CD4-positive, alpha-beta T cell (primary cell): ENCODE measurements around the gene IL17RB. TPM values are rescaled to one million over a fixed set of nuclear protein-coding genes. Genes with fewer than 3 reads are reported as not detected.

Source experiments
- ATAC-seq: fragments of 200-7000 bp; cut with Tn5 transposase; one replicate; pipeline ENCODE4 v1.10.0; 2022; ENCODE audit warnings: mild to moderate bottlenecking; ENCODE audit not compliant: poor library complexity
- CTCF ChIA-PET: fragments of 350-600 bp; sonication (Branson Sonifier 250); formaldehyde crosslinking; loops from one replicate; lab custom pipeline; 2021; ENCODE audit warnings: antibody characterized with exemption, inconsistent platforms; lab: Charles Lee
- POLR2A ChIA-PET: fragments of 350-600 bp; sonication (Branson Sonifier 250); formaldehyde crosslinking; loops from one replicate; lab custom pipeline; 2021; ENCODE audit warnings: antibody characterized with exemption, inconsistent platforms; lab: Charles Lee
- DNase-seq, 14 experiments: peaks; one replicate each; pipeline ENCODE4 v3.0.0-alpha.2; 2013 to 2020; ENCODE audit warnings: mixed read lengths in 2 of 14
- H3K27ac ChIP-seq, 2 donors: one replicate each; pipeline versions ENCODE4 v1.5.1 to v1.7.0; 2013; ENCODE audit warnings: low read length in 2 of 2, low read depth in 1 of 2, mild to moderate bottlenecking in 1 of 2
- H3K27me3 ChIP-seq, 2 experiments: 1 replicate in 1 of 2; 2 replicates in 1 of 2; pipeline versions ENCODE4 v1.6.1 to v1.7.0; 2013; ENCODE audit warnings: low read length in 2 of 2, control low read depth in 1 of 2, mild to moderate bottlenecking in 1 of 2, moderate library complexity in 1 of 2; ENCODE audit not compliant: insufficient read depth in 2 of 2, control insufficient read depth in 1 of 2
- H3K36me3 ChIP-seq: one replicate; pipeline ENCODE4 v1.6.1; 2013; ENCODE audit warnings: low read length, control low read depth; ENCODE audit not compliant: insufficient read depth
- H3K4me1 ChIP-seq: one replicate; pipeline ENCODE4 v1.6.1; 2013; ENCODE audit warnings: low read length, control low read depth; ENCODE audit not compliant: insufficient read depth
- H3K4me3 ChIP-seq: one replicate; pipeline ENCODE4 v1.5.1; 2013; ENCODE audit warnings: mild to moderate bottlenecking, low read length, moderate library complexity
- H3K9me3 ChIP-seq, 2 experiments: 1 replicate in 1 of 2; 2 replicates in 1 of 2; pipeline versions ENCODE4 v1.6.1 to v1.7.0; 2013; ENCODE audit warnings: low read length in 2 of 2, mild to moderate bottlenecking in 2 of 2, control low read depth in 1 of 2, moderate library complexity in 1 of 2; ENCODE audit not compliant: control insufficient read depth in 1 of 2, insufficient read depth in 1 of 2
- H3K27ac Mint-ChIP-seq: one replicate; pipeline ENCODE4 v1.8.0; 2020; ENCODE audit warnings: mixed read lengths
- H3K27me3 Mint-ChIP-seq: one replicate; pipeline ENCODE4 v1.8.0; 2021; ENCODE audit warnings: mixed read lengths
- H3K36me3 Mint-ChIP-seq: one replicate; pipeline ENCODE4 v1.8.0; 2021; ENCODE audit warnings: low read depth, mixed read lengths
- H3K4me1 Mint-ChIP-seq: one replicate; pipeline ENCODE4 v1.8.0; 2021; ENCODE audit warnings: low read depth, mixed read lengths
- H3K4me3 Mint-ChIP-seq: one replicate; pipeline ENCODE4 v1.8.0; 2020; ENCODE audit warnings: mild to moderate bottlenecking, mixed read lengths
- H3K9me3 Mint-ChIP-seq: one replicate; pipeline ENCODE4 v1.8.0; 2020; ENCODE audit warnings: mixed read lengths
- intact Hi-C, 2 experiments: fragments of 100-400 bp; cut with DNase I in 1 of 2; cut with micrococcal nuclease in 1 of 2; formaldehyde crosslinking; loops; one replicate each; pipeline versions ENCODE4 v1.15.1 to v1.9.0; 2023 to 2025; cut with DNase I, micrococcal nuclease
- total RNA-seq, 174 experiments: library from RNA in 2 of 174; stranded (reverse) in 2 of 174; gene quantifications; one replicate each; pipeline ENCODE4 v1.2.3 and lab custom pipeline; 2021 to 2026
- TF ChIP-seq, protein P1 (sequence below): fragments of 200-600 bp; IDR thresholded peaks from one replicate; pipeline ENCODE4 v1.8.0; 2022; ENCODE audit warnings: antibody characterized with exemption, mild to moderate bottlenecking

Gene IL17RB
- total RNA-seq, 2 experiments from 2014 or later, result 0.22 to 0.36 TPM

DNA sequence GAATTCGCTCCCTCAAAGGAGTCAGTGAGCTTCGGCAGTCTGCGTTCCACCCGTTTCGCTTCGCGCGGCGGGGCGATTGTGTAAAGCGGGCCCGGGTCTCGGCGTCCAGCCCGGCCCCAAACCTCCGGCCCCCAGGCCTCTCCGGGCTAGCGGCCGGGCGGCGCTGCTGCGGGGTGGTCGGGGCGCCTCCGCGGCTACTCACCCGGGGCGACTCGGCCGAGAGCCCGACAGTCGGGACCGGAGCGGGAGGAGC is 561 bp upstream of the IL17RB start:
- Histone ChIP-seq H3K9me3 (no peaks in the 10 kb centered on the region), H3K27ac (no peak overlapping the region), H3K27me3 (peaks cover 37 to 60% of the 10 kb centered on the region in 2 experiments), H3K4me3 (peak overlapping the region; percentile 29), H3K36me3 (no peaks in the 10 kb centered on the region), H3K4me1 (peaks cover 13% of the 10 kb centered on the region)
- ChIA-PET CTCF (no interaction called here), POLR2A (no interaction called here)
- ATAC-seq, result no peak
- no peak for DNase-seq
- no peaks in the 10 kb centered on the region for H3K9me3 Mint-ChIP-seq
- H3K4me3 Mint-ChIP-seq, result peak overlapping the region; percentile 11
- peaks cover 55% of the 10 kb centered on the region for H3K27me3 Mint-ChIP-seq
- peaks cover 3% of the 10 kb centered on the region for H3K4me1 Mint-ChIP-seq
- TF ChIP-seq, protein P1, sequence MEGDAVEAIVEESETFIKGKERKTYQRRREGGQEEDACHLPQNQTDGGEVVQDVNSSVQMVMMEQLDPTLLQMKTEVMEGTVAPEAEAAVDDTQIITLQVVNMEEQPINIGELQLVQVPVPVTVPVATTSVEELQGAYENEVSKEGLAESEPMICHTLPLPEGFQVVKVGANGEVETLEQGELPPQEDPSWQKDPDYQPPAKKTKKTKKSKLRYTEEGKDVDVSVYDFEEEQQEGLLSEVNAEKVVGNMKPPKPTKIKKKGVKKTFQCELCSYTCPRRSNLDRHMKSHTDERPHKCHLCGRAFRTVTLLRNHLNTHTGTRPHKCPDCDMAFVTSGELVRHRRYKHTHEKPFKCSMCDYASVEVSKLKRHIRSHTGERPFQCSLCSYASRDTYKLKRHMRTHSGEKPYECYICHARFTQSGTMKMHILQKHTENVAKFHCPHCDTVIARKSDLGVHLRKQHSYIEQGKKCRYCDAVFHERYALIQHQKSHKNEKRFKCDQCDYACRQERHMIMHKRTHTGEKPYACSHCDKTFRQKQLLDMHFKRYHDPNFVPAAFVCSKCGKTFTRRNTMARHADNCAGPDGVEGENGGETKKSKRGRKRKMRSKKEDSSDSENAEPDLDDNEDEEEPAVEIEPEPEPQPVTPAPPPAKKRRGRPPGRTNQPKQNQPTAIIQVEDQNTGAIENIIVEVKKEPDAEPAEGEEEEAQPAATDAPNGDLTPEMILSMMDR, result no peak
- intact Hi-C loops, result no loop called here
- H3K36me3 Mint-ChIP-seq, result no peaks in the 10 kb centered on the region
- H3K27ac Mint-ChIP-seq, result no peak overlapping the region

DNA sequence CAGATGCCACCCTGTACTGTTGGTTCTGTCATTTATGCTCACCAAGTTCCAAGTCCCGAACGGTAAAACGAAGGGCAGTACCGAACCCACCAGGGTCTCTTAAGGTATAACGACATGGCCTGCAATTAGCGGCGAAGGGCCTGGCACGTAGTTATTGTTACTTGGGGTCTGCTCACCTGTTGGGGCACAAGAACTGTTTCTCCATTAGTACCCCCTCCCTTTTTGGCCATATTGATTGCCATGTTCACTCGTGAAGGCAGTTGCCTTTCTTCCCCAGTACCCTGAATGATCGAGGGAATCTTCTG is 435 bp downstream of the IL17RB start:
- Mint-ChIP-seq H3K9me3 (no peaks in the 10 kb centered on the region), H3K27ac (no peak overlapping the region), H3K27me3 (peaks cover 64% of the 10 kb centered on the region), H3K36me3 (no peaks in the 10 kb centered on the region), H3K4me3 (peak overlapping the region; percentile 23), H3K4me1 (peaks cover 3% of the 10 kb centered on the region)
- POLR2A ChIA-PET, result no interaction called here
- no peaks in the 10 kb centered on the region for H3K36me3 ChIP-seq
- peak overlapping the region; percentile 14 for H3K4me3 ChIP-seq
- CTCF ChIA-PET, result no interaction called here
- peaks cover 13% of the 10 kb centered on the region for H3K4me1 ChIP-seq
- TF ChIP-seq, protein P1, result no peak
- no peaks in the 10 kb centered on the region for H3K9me3 ChIP-seq
- intact Hi-C loops, result no loop called here
- H3K27me3 ChIP-seq, result peaks cover 40 to 60% of the 10 kb centered on the region in 2 experiments
- ATAC-seq (no peak), DNase-seq (no peak)
- no peak overlapping the region for H3K27ac ChIP-seq

DNA sequence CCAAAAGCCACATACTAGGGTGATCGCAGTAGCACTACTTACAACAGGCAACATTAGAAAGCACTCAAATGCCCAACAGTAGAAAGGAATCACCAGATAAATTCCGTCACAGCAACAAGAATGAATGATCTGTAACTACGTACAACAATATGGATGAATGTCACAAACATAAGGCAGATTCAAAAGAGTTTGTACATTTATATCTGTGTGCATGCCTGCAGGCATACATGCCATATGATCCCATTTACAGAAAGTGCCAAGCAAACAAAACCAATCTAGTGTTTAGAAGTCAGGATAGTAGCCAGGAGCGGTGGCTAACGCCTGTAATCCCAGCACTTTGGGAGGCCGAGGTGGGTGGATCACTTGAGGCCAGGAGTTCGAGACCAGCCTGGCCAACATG is 3.5 kb downstream of the IL17RB start:
- Histone ChIP-seq H3K4me1 (peaks cover 13% of the 10 kb centered on the region), H3K4me3 (no peak overlapping the region), H3K9me3 (no peaks in the 10 kb centered on the region), H3K36me3 (no peaks in the 10 kb centered on the region), H3K27me3 (peaks cover 27 to 36% of the 10 kb centered on the region in 2 experiments), H3K27ac (no peak overlapping the region)
- intact Hi-C loops, result no loop called here
- no peaks in the 10 kb centered on the region for H3K36me3 Mint-ChIP-seq
- H3K27ac Mint-ChIP-seq, result no peak overlapping the region
- CTCF ChIA-PET, result no interaction called here
- no peak for ATAC-seq
- H3K9me3 Mint-ChIP-seq, result no peaks in the 10 kb centered on the region
- TF ChIP-seq, protein P1, result no peak
- peaks cover 3% of the 10 kb centered on the region for H3K4me1 Mint-ChIP-seq
- DNase-seq, result no peak
- peaks cover 47% of the 10 kb centered on the region for H3K27me3 Mint-ChIP-seq
- H3K4me3 Mint-ChIP-seq, result no peak overlapping the region
- POLR2A ChIA-PET, result no interaction called here
